Activated T-cell treated with anti-CD3 and anti-CD28 coated beads for 48 hours (primary cell): ENCODE results near the gene HAGHL.

Experiments used
- DNase-seq: peaks from one replicate; pipeline ENCODE4 v3.0.0-alpha.2; 2020; ENCODE audit warnings: low read depth

HAGHL gene

GRCh38 chr16:754656-755055 is 27.8 kb downstream of the HAGHL start:
- no peak for DNase-seq

GRCh38 chr16:756428-756827 is 29.5 kb downstream of the HAGHL start:
- DNase-seq, result no peak

- no peak for DNase-seq
Measured at GRCh38 chr16:759110-759910, 32.4 kb downstream of the HAGHL start.

GRCh38 chr16:760065-760464 is 33.2 kb downstream of the HAGHL start:
- DNase-seq, result no peak

- DNase-seq, result no peak
Measured at GRCh38 chr16:760545-761343, 33.8 kb downstream of the HAGHL start, which contains the start of gene MSLN. MSLN (plus strand) TSS chr16:760734; CDS start chr16:762681, 1,947 bp downstream.

GRCh38 chr16:761625-762513 is 35.0 kb downstream of the HAGHL start:
- DNase-seq, result no peak

GRCh38 chr16:762595-763268 is 35.8 kb downstream of the HAGHL start:
- DNase-seq, result no peak

- DNase-seq, result no peak
Measured at GRCh38 chr16:763369-764183, 36.7 kb downstream of the HAGHL start.

GRCh38 chr16:764184-764750 is 37.4 kb downstream of the HAGHL start:
- DNase-seq, result no peak

- no peak for DNase-seq
Measured at GRCh38 chr16:764848-765487, 38.1 kb downstream of the HAGHL start.

- no peak for DNase-seq
Measured at GRCh38 chr16:765488-765865, 38.6 kb downstream of the HAGHL start.

- no peak for DNase-seq
Measured at GRCh38 chr16:766008-766819, 39.3 kb downstream of the HAGHL start.

GRCh38 chr16:766820-767640 is 40.1 kb downstream of the HAGHL start:
- DNase-seq, result no peak

GRCh38 chr16:767743-768235 is 40.9 kb downstream of the HAGHL start:
- no peak for DNase-seq

GRCh38 chr16:768428-768827 is 41.5 kb downstream of the HAGHL start:
- no peak for DNase-seq

GRCh38 chr16:769184-769784 is 42.4 kb downstream of the HAGHL start:
- no peak for DNase-seq

- DNase-seq, result no peak
Measured at GRCh38 chr16:769934-770333, 43.0 kb downstream of the HAGHL start.

- DNase-seq, result no peak
Measured at GRCh38 chr16:770411-770810, 43.5 kb downstream of the HAGHL start.
